ENCODE data around the gene SLC35G6. TPM values are rescaled to one million over a fixed set of nuclear protein-coding genes. Genes with fewer than 3 reads are reported as not detected.
"Not testable (repeated sequence)": the region's sequence is repeated elsewhere in the genome, so short reads cannot be mapped to it uniquely, and the experiment has no call there.

SLC35G6 gene
- total RNA-seq: not detected in 2 replicates
- polyA plus RNA-seq: not detected in 2 replicates
- polyA plus RNA-seq (2012): not detected in 2 replicates
- not detected in 2 replicates for polyA minus RNA-seq (ENCODE audit: low replicate concordance)

DNA sequence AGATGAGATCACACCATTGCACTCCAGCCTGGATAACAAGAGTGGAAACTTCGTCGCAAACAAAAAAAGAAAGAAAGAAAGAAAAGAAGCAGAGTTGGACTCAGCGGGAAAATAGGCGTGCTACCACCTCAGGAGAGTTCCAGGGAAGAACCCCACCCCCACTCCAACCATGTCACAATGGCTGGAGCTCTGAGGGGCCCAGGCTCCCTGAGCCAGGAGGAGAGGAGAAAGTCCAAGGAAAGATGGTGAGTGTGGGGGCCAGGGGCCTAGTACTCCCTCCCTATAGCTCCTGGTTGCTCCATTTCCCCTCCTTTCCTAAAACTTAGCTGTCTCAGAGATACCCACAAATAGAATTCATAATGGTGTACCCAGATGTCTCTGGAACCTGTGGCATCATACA lies at the start of gene SLC35G6:
Gene SLC35G6, plus strand, starts transcription at position 172 of the 400 bp plus-strand sequence. Its CDS starts 71 bp downstream, at position 243.
- H3K79me2 ChIP-seq (ENCODE audit: control insufficient read depth, insufficient read depth, low read length): peaks cover 56% of the 10 kb centered on the region
- H3K27me3 ChIP-seq (ENCODE audit: control insufficient read depth, insufficient read depth, low read length); H2AFZ ChIP-seq (ENCODE audit: low read length); DNase-seq (ENCODE audit: low read depth in 2 of 2); H4K20me1 ChIP-seq (ENCODE audit: control insufficient read depth, extremely low read depth, insufficient read depth, low read length); H3K9ac ChIP-seq (ENCODE audit: insufficient read depth, low read length); H3K36me3 ChIP-seq (ENCODE audit: control insufficient read depth, insufficient read depth, low read length); H3K9me3 ChIP-seq (ENCODE audit: control insufficient read depth, insufficient read depth, low read depth, low read length): not testable (repeated sequence)
- peaks cover 25% of the 10 kb centered on the region for H3K4me1 ChIP-seq (ENCODE audit: control insufficient read depth, extremely low read depth, insufficient read depth, low read length)
- H3K27ac ChIP-seq (ENCODE audit: insufficient read depth, low read length): peak within 1 kb of the TSS; percentile 91
- peak within 1 kb of the TSS in 1 of 4 experiments; percentile 70 for H3K4me3 ChIP-seq (replicated peaks in 1 of 4; ENCODE audit: control extremely low read depth in 1 of 4, insufficient read depth in 1 of 4, low read depth in 3 of 4, low read length in 4 of 4)
- peak within 1 kb of the TSS; percentile 93 for H3K4me2 ChIP-seq (ENCODE audit: extremely low read depth, insufficient read depth, low read length)

DNA sequence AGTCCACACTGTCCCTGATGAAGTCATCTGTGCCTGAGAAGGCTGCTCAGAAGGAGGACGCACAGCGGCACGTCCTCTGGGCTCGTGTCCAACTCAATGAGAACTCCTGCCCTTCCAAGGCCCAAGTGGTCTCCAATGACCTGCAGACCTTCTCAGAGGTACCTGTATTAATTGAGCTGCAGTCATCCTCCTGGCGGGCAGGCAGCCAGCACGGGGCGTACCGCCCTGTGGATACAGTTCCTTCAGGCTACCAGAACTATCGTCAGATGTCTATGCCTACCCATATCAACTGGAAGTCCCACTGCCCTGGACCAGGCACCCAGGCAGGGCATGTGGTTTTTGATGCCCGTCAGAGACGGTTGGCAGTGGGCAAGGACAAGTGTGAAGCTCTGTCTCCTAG lies 49.0 kb upstream of the SLC35G6 start:
- Histone ChIP-seq H2AFZ (ENCODE audit: low read length) (no peak overlapping the region), H3K4me1 (ENCODE audit: control insufficient read depth, extremely low read depth, insufficient read depth, low read length) (no peaks in the 10 kb centered on the region), H3K36me3 (ENCODE audit: control insufficient read depth, insufficient read depth, low read length) (no peaks in the 10 kb centered on the region), H3K27ac (ENCODE audit: insufficient read depth, low read length) (no peak overlapping the region), H3K4me2 (ENCODE audit: extremely low read depth, insufficient read depth, low read length) (no peak overlapping the region), H3K79me2 (ENCODE audit: control insufficient read depth, insufficient read depth, low read length) (no peaks in the 10 kb centered on the region), H4K20me1 (ENCODE audit: control insufficient read depth, extremely low read depth, insufficient read depth, low read length) (no peaks in the 10 kb centered on the region), H3K27me3 (ENCODE audit: control insufficient read depth, insufficient read depth, low read length) (no peaks in the 10 kb centered on the region), H3K9ac (ENCODE audit: insufficient read depth, low read length) (no peak overlapping the region), H3K4me3 (replicated peaks in 1 of 4; ENCODE audit: control extremely low read depth in 1 of 4, insufficient read depth in 1 of 4, low read depth in 3 of 4, low read length in 4 of 4) (no peak overlapping the region), H3K9me3 (ENCODE audit: control insufficient read depth, insufficient read depth, low read depth, low read length) (no peaks in the 10 kb centered on the region)
- no peak for DNase-seq (ENCODE audit: low read depth in 2 of 2)
- TF ChIP-seq, protein P1, sequence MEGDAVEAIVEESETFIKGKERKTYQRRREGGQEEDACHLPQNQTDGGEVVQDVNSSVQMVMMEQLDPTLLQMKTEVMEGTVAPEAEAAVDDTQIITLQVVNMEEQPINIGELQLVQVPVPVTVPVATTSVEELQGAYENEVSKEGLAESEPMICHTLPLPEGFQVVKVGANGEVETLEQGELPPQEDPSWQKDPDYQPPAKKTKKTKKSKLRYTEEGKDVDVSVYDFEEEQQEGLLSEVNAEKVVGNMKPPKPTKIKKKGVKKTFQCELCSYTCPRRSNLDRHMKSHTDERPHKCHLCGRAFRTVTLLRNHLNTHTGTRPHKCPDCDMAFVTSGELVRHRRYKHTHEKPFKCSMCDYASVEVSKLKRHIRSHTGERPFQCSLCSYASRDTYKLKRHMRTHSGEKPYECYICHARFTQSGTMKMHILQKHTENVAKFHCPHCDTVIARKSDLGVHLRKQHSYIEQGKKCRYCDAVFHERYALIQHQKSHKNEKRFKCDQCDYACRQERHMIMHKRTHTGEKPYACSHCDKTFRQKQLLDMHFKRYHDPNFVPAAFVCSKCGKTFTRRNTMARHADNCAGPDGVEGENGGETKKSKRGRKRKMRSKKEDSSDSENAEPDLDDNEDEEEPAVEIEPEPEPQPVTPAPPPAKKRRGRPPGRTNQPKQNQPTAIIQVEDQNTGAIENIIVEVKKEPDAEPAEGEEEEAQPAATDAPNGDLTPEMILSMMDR (conservative IDR thresholded peaks at IDR 0.05 in 1 of 2, IDR thresholded peaks at IDR 0.05 in 1 of 2; ENCODE audit: low read depth in 1 of 2, low read length in 2 of 2): no peak
- TF ChIP-seq EZH2 (IDR thresholded peaks at IDR 0.05; ENCODE audit: low read length, missing control alignments): no peak

DNA sequence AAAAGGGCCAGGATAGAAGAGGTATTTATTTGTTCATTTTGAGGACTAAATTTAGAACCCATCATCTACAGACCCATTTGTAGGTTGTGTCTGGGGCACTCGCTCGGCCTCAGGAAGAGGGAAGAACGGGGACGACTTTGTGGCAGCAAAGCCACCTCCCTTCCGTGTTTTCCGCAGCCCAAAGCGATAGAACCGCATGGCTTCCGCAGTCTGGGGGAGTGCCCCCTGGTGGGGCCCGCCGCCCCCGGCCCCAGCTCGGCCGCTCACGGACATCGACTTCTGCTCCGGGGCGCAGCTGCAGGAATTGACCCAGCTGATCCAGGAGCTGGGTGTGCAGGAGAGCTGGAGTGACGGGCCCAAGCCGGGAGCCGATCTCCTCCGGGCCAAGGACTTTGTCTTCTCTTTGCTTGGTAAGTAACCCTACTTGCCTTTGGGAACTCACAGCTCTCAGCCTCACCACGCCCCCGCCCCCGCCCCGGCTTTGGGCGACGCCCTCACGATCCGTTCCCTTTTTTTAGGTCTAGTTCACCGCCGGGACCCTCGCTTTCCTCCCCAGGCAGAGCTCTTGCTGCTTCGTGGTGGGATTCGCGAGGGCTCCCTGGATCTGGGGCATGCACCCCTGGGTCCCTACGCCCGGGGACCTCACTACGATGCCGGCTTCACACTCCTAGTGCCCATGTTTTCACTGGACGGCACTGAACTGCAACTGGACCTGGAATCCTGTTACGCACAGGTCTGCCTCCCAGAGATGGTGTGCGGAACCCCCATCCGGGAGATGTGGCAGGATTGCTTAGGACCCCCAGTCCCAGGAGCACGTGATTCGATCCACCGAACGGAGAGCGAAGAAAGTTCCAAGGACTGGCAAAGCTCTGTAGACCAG lies 45.3 kb upstream of the SLC35G6 start:
- Histone ChIP-seq H3K27me3 (ENCODE audit: control insufficient read depth, insufficient read depth, low read length) (peaks cover 22% of the 10 kb centered on the region), H3K79me2 (ENCODE audit: control insufficient read depth, insufficient read depth, low read length) (no peaks in the 10 kb centered on the region), H3K27ac (ENCODE audit: insufficient read depth, low read length) (no peak overlapping the region), H3K4me1 (ENCODE audit: control insufficient read depth, extremely low read depth, insufficient read depth, low read length) (peaks cover 13% of the 10 kb centered on the region), H3K9me3 (ENCODE audit: control insufficient read depth, insufficient read depth, low read depth, low read length) (no peaks in the 10 kb centered on the region), H3K36me3 (ENCODE audit: control insufficient read depth, insufficient read depth, low read length) (no peaks in the 10 kb centered on the region), H4K20me1 (ENCODE audit: control insufficient read depth, extremely low read depth, insufficient read depth, low read length) (no peaks in the 10 kb centered on the region), H3K9ac (ENCODE audit: insufficient read depth, low read length) (no peak overlapping the region), H3K4me2 (ENCODE audit: extremely low read depth, insufficient read depth, low read length) (peak overlapping the region; percentile 90), H2AFZ (ENCODE audit: low read length) (peak overlapping the region; percentile 11), H3K4me3 (replicated peaks in 1 of 4; ENCODE audit: control extremely low read depth in 1 of 4, insufficient read depth in 1 of 4, low read depth in 3 of 4, low read length in 4 of 4) (peak overlapping the region; percentile 32 to 68 (median 36))
- no peak for TF ChIP-seq EZH2 (IDR thresholded peaks at IDR 0.05; ENCODE audit: low read length, missing control alignments)
- TF ChIP-seq, protein P1 (conservative IDR thresholded peaks at IDR 0.05 in 1 of 2, IDR thresholded peaks at IDR 0.05 in 1 of 2; ENCODE audit: low read depth in 1 of 2, low read length in 2 of 2): peak in 1 of 2 donors; percentile 9
- DNase-seq (ENCODE audit: low read depth in 2 of 2): no peak
